ENCODE results near the gene ARPC3.
"Not testable (repeated sequence)": the region's sequence is repeated elsewhere in the genome, so short reads cannot be mapped to it uniquely, and the experiment has no call there.

The ARPC3 gene

DNA sequence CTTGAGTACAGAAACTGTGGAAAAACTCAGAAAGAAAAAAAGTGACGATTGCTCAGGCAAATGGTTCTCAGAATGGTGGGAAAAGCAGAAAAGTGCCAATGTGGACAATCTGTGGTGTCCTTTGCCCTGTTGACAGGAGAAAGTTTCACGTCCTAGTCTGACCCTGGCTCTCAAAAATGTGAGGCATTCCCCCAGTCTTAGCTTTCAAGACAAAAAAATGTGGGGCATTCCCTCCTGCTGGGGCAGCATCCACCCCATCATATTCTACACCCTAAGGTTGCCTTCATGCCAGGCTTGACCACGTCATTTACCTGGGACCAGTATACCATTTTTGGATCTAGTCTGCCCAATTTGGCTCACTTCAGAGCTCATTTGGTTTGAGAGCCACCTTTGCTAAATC, 25.9 kb downstream of the ARPC3 start:
- DNase-seq, result no peak
- H3K4me3 ChIP-seq, result no peak overlapping the region
- no peaks in the 10 kb centered on the region for H3K9me3 ChIP-seq
- no peaks in the 10 kb centered on the region for H3K4me1 ChIP-seq
- no peaks in the 10 kb centered on the region for H3K27me3 ChIP-seq
- TF ChIP-seq, protein P1, sequence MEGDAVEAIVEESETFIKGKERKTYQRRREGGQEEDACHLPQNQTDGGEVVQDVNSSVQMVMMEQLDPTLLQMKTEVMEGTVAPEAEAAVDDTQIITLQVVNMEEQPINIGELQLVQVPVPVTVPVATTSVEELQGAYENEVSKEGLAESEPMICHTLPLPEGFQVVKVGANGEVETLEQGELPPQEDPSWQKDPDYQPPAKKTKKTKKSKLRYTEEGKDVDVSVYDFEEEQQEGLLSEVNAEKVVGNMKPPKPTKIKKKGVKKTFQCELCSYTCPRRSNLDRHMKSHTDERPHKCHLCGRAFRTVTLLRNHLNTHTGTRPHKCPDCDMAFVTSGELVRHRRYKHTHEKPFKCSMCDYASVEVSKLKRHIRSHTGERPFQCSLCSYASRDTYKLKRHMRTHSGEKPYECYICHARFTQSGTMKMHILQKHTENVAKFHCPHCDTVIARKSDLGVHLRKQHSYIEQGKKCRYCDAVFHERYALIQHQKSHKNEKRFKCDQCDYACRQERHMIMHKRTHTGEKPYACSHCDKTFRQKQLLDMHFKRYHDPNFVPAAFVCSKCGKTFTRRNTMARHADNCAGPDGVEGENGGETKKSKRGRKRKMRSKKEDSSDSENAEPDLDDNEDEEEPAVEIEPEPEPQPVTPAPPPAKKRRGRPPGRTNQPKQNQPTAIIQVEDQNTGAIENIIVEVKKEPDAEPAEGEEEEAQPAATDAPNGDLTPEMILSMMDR (IDR thresholded peaks at IDR 0.05), result no peak
- intact Hi-C loops (cut with DNase I; ENCODE audit: low total_unique reads), result loop anchor here (10.0 kb wide), 1 partner anchor 69 kb away; no protein-coding TSS in a partner anchor
- H3K27ac ChIP-seq, result no peak overlapping the region
- H3K36me3 ChIP-seq, result no peaks in the 10 kb centered on the region

DNA sequence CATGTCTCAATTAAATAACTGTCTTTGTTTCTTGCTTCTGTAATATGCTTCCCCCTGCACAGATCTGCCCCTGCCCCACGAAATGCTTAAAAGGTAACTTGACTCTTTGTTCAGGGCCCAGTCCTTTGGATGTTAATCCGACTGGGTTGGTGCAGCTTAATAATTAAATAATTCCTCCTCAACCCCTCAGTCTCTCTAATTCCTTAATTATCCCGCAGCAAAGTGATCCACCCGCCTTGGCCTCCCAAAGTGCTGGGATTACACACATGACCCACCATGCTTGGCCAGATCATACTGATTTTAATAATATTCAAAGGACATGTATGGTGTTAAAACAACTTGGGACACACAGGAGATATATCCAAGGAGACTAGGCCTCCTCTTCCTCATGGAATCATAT, 28.4 kb downstream of the ARPC3 start:
- Histone ChIP-seq H3K27me3 (no peaks in the 10 kb centered on the region), H3K9me3 (no peaks in the 10 kb centered on the region), H3K4me3 (no peak overlapping the region), H3K4me1 (no peaks in the 10 kb centered on the region), H3K36me3 (no peaks in the 10 kb centered on the region), H3K27ac (no peak overlapping the region)
- no peak for DNase-seq
- TF ChIP-seq, protein P1 (IDR thresholded peaks at IDR 0.05), result no peak
- intact Hi-C loops (cut with DNase I; ENCODE audit: low total_unique reads), result loop anchor here (10.0 kb wide), 1 partner anchor 67 kb away; no protein-coding TSS in a partner anchor

DNA sequence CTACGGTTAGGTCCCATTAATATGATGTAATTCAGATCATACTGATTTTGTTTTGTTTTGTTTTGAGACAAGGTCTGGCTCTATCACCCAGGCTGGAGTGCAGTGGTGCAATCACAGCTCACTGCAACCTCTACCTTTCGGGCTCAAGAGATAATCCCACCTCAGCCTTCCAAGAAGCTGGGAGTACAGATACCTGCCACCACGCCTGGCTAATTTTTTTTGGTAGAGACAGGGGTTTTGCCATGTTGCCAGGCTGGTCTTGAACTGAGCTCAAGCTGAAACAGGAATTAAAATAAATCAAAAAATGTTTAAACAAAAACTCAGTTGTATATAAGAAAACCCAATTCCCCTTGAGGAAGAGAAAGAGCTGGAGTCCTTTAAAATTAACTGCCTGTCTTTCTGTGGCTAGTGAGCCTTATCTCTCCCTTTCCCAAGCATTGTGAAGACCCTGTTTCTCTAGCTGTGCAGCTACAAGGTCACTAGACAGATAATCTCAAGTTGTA, 28.9 kb downstream of the ARPC3 start:
- H3K4me1 ChIP-seq, result no peaks in the 10 kb centered on the region
- H3K27me3 ChIP-seq, result no peaks in the 10 kb centered on the region
- H3K4me3 ChIP-seq, result no peak overlapping the region
- TF ChIP-seq, protein P1 (IDR thresholded peaks at IDR 0.05), result no peak
- DNase-seq, result no peak
- no peaks in the 10 kb centered on the region for H3K36me3 ChIP-seq
- intact Hi-C loops (cut with DNase I; ENCODE audit: low total_unique reads), result loop anchor here (10.0 kb wide), 1 partner anchor 66 kb away; no protein-coding TSS in a partner anchor
- no peaks in the 10 kb centered on the region for H3K9me3 ChIP-seq
- no peak overlapping the region for H3K27ac ChIP-seq

DNA sequence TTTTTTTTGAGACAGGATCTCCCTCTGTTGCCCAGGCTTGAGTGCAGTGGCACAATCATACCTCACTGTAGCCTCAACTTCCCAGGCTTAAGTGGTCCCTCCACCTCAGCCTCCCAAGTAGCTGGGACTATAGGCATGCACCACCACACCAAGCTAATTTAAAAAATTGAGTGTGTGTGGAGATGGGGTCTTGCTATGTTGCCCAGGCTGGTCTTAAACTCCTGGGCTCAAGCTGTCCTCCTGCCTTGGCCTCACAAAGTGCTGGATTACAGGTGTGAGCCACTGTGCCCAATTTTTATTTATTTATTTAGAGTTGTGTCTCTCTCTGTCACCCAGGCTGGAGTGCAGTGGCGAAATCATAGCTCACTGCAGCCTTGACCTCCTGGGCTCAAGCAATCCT, 29.5 kb downstream of the ARPC3 start:
- H3K4me3 ChIP-seq, DNase-seq, H3K27ac ChIP-seq, H3K4me1 ChIP-seq, H3K27me3 ChIP-seq, H3K9me3 ChIP-seq, H3K36me3 ChIP-seq: not testable (repeated sequence)
- intact Hi-C loops (cut with DNase I; ENCODE audit: low total_unique reads), result loop anchor here (10.0 kb wide), 1 partner anchor 66 kb away; no protein-coding TSS in a partner anchor

DNA sequence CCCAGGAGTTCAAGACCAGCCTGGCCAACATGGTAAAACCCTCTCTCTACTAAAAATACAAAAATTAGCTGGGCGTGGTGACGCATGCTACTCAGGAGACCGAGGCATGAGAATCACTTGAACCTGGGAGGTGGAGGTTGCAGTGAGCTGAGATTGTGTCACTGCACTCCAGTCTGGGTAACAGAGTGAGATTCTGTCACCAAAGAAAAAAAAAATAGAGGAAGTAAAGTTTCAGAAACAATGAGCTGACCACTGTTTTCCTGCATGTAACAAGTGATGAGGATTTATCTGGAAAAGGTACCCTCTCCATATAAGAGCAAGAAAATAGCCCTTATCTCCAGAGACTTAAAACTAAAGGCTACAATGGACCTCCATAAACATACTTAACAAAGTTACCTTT, 33.0 kb downstream of the ARPC3 start:
- not testable (repeated sequence) for H3K36me3 ChIP-seq, H3K27ac ChIP-seq, H3K4me1 ChIP-seq, DNase-seq, H3K4me3 ChIP-seq, H3K27me3 ChIP-seq, H3K9me3 ChIP-seq
- intact Hi-C loops (cut with DNase I; ENCODE audit: low total_unique reads), result loop anchor here (10.0 kb wide), 1 partner anchor 112 kb away; no protein-coding TSS in a partner anchor

DNA sequence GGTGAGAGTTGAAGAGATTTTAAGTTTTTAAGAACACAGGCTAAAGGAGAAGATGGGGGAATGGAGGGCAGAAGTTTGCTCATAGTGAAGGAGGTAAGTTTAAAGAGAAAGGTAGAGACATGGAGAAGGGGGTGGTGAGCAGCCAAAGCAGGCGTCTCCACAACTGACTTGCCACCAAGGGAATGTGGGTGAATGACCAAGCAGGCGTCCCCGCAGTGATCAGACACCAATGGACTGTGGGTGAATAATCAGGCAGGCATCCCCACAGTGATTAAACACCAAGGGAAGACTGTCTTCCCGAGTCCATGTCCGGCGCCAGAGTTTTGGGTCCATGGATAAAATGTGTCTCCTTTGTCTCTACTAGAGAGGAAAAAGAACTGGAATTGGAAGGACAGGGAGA, 40.1 kb downstream of the ARPC3 start:
- not testable (repeated sequence) for H3K9me3 ChIP-seq, H3K4me1 ChIP-seq, DNase-seq, H3K36me3 ChIP-seq, H3K4me3 ChIP-seq, H3K27ac ChIP-seq, H3K27me3 ChIP-seq
- intact Hi-C loops (cut with DNase I; ENCODE audit: low total_unique reads), result loop anchor here (10.0 kb wide), 1 partner anchor 105 kb away; no protein-coding TSS in a partner anchor

DNA sequence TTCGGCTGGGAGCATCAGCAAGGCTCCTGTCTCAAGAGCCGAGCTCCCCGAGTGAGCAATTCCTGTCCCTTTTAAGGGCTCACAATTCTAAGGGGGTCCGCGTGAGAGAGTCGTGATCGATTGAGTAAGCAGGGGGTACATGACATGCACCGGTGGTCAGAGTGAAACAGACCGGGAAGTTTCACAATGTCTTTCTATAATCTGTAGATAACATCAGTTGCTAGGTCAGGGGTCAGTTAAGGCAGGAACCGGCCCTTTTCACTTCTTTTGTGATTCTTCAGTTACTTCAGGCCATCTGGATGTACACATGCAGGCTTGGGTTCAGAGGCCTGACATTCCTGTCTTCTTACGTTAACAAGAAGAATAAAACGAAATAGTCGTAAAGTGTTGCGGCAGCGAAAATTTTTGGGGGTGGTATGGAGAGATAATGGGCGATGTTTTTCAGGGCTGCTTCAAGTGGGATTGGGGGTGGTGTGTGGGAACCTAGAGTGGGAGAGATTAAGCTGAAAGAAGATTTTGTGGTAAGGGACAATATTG, 44.9 kb downstream of the ARPC3 start:
- intact Hi-C loops (cut with DNase I; ENCODE audit: low total_unique reads); H3K27me3 ChIP-seq; H3K27ac ChIP-seq; H3K4me3 ChIP-seq; H3K9me3 ChIP-seq; DNase-seq: not testable (repeated sequence)
- Histone ChIP-seq H3K4me1 (peaks cover 0 to 23% (median 13%) of the 10 kb centered on the region in 4 donors), H3K36me3 (peaks cover 0 to 13% (median 13%) of the 10 kb centered on the region in 3 donors)
